HepG2 (cell line): ENCODE data around the gene TYW1B.
"Not testable (repeated sequence)": the region's sequence is repeated elsewhere in the genome, so short reads cannot be mapped to it uniquely, and the experiment has no call there.

Source experiments
- CBX5 ChIP-seq: sonication (generic); formaldehyde crosslinking; IDR thresholded peaks from 2 replicates; pipeline ENCODE4 v1.4.0; 2020; ENCODE audit warnings: missing genetic modification reagents, borderline replicate concordance
- FOXK1 ChIP-seq: sonication (generic); formaldehyde crosslinking; IDR thresholded peaks from 2 replicates; pipeline ENCODE4 v1.4.0; 2020; ENCODE audit warnings: low read depth, missing genetic modification reagents, borderline replicate concordance
- FOXK2 ChIP-seq: fragments of 450-650 bp; IDR thresholded peaks from 2 replicates; pipeline ENCODE4 v1.6.1; 2016
- GABPA ChIP-seq, 2 experiments: IDR thresholded peaks; 2 replicates each; pipeline ENCODE4 v1.6.1; 2011 to 2016; ENCODE audit warnings: low read depth in 2 of 2, low read length in 1 of 2, missing biosample characterization in 1 of 2, missing genetic modification characterization in 1 of 2
- ZFX ChIP-seq: sonication (generic); formaldehyde crosslinking; IDR thresholded peaks from 2 replicates; pipeline ENCODE4 v1.4.0; 2020; ENCODE audit warnings: mild to moderate bottlenecking, low read depth, missing genetic modification reagents, moderate library complexity
- ZNF274 ChIP-seq: sonication (generic); formaldehyde crosslinking; IDR thresholded peaks from 2 replicates; pipeline ENCODE4 v1.5.1; 2020; ENCODE audit warnings: mild to moderate bottlenecking, missing genetic modification reagents
- ZNF441 ChIP-seq: sonication (generic); formaldehyde crosslinking; IDR thresholded peaks from 2 replicates; pipeline ENCODE4 v1.7.0; 2021; ENCODE audit warnings: missing genetic modification reagents, borderline replicate concordance
- ZNF510 ChIP-seq: sonication (generic); formaldehyde crosslinking; IDR thresholded peaks from 2 replicates; pipeline ENCODE4 v1.4.0; 2020; ENCODE audit warnings: low read depth, mild to moderate bottlenecking, missing genetic modification reagents
- ZNF605 ChIP-seq: sonication (generic); formaldehyde crosslinking; IDR thresholded peaks from 2 replicates; pipeline ENCODE4 v1.8.0; 2022; ENCODE audit warnings: mild to moderate bottlenecking, missing genetic modification reagents
- ZNF737 ChIP-seq: sonication (generic); formaldehyde crosslinking; IDR thresholded peaks from 2 replicates; pipeline ENCODE4 v1.5.0; 2020; ENCODE audit warnings: missing genetic modification reagents, mild to moderate bottlenecking, borderline replicate concordance
- ZSCAN29 ChIP-seq: sonication (generic); formaldehyde crosslinking; conservative IDR thresholded peaks from 2 replicates; pipeline ENCODE4 v1.4.0; 2020; ENCODE audit warnings: mild to moderate bottlenecking, missing genetic modification reagents
- TF ChIP-seq, protein P1 (sequence below): sonication (generic); formaldehyde crosslinking; IDR thresholded peaks from 2 replicates; pipeline ENCODE4 v1.5.0; 2020; ENCODE audit warnings: mild to moderate bottlenecking, missing genetic modification reagents, moderate library complexity

DNA sequence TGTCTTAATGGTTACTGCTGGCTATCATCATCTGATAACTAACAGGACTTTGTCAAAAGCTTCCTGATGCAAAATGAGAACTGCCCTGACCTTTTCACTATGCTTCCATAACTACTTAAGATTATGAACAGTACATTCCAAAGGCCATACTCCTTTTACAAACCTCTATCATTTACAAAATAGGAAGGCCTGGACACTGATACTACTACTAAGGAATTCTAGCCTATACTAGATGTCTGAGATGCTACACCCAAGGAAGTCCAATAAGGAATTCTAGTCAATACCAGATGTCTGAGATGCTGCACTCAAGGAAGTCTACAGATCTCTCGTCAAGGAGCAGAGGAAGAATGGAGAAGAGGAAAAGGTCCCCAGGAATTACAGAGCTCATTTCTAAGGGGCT, 130.9 kb downstream of the TYW1B start:
- TF ChIP-seq ZNF737; ZNF605 (CRISPR knock-in tag); ZSCAN29 (CRISPR knock-in tag); GABPA (IDR thresholded peaks at IDR 0.05; ENCODE audit: low read depth, low read length); GABPA (CRISPR knock-in tag; IDR thresholded peaks at IDR 0.05; ENCODE audit: low read depth); FOXK1; CBX5 (CRISPR knock-in tag); ZFX (CRISPR knock-in tag); ZNF510 (CRISPR knock-in tag); FOXK2; ZNF441 (CRISPR knock-in tag); ZNF274: not testable (repeated sequence)
- TF ChIP-seq, protein P1, sequence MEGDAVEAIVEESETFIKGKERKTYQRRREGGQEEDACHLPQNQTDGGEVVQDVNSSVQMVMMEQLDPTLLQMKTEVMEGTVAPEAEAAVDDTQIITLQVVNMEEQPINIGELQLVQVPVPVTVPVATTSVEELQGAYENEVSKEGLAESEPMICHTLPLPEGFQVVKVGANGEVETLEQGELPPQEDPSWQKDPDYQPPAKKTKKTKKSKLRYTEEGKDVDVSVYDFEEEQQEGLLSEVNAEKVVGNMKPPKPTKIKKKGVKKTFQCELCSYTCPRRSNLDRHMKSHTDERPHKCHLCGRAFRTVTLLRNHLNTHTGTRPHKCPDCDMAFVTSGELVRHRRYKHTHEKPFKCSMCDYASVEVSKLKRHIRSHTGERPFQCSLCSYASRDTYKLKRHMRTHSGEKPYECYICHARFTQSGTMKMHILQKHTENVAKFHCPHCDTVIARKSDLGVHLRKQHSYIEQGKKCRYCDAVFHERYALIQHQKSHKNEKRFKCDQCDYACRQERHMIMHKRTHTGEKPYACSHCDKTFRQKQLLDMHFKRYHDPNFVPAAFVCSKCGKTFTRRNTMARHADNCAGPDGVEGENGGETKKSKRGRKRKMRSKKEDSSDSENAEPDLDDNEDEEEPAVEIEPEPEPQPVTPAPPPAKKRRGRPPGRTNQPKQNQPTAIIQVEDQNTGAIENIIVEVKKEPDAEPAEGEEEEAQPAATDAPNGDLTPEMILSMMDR = not testable (repeated sequence)
